GM21528 (cell line): Measurements from ENCODE around the gene POU6F2.

Experiments
- ATAC-seq: cut with Tn5 transposase; IDR thresholded peaks from one replicate; pipeline ENCODE4 v1.9.1; 2021; ENCODE audit warnings: mild to moderate bottlenecking, moderate library complexity; ENCODE audit not compliant: unreplicated experiment, low FRiP score

POU6F2 gene

DNA sequence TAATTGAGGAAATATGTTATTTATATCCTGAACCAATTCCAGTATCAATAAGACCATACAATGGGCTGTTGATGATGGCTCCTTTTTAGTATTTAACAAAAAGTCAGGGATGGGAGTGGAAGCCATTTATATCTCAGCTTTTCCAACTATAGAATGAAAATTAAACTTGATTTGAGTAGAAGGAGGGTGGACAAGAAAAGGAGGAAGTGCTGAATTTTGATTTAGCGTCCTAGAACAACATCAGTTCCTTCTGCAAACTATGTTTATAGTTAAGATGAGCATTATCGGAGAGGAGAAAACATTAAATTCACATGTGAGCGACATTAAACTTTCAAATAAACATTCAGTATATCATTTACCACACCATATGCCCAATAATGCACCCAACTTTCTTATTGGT lies 439.2 kb downstream of the POU6F2 start:
- ATAC-seq: no peak

DNA sequence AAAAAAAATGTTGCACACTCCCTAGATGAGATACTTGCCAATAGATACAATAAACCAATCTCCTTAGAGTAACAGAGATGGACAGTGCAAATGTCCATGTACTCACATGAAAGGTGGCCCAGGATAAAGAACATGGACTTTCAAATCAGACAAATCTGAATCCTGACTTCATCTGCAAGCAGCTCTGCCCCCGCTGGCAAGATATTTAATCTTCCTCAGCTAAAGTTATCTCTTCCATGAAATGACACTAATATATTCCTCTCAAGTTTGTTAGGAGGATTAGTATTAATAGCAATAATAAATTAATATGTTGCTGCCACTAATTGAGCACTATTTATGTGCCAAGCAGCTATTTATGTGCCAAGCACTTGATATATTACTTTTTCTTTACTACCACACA lies 439.9 kb downstream of the POU6F2 start:
- ATAC-seq: no peak

DNA sequence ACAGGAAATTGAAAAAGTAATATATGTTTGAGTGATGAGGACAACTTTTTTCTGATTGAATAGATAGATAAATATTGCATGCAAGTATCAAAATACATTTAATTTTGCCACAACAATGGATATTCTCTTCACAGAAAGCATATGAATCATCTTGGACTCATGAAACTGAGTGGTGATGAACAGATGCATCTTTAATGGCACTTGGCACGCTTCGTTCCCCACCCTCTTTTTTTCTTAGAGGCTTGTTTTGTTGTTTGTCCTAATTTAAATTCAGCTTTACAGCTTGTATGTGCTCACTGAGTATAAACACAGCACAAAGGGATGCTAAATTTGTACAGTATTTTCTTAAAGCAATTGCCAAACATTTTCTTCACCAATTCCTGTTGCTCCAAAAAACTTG lies 443.5 kb downstream of the POU6F2 start:
- ATAC-seq: no peak

DNA sequence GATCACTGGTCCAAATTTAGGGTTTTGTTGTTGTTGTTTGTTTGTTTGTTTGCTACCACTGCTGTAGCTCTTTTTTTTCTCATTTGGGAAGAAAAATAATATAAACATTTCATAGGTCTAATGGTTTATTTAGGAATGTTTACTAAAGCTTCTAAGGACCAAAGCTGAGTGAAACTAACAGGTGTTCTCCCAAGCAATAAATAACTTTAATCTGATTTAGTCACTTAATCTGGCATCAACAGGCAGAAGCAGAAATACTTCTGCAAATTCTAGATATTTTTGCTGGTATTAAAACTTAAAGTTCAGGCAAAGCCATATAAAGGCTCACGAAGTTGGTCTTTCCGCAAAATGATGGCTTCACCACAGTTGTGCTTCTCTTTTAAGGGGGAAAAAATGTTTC lies 444.0 kb downstream of the POU6F2 start:
- no peak for ATAC-seq

DNA sequence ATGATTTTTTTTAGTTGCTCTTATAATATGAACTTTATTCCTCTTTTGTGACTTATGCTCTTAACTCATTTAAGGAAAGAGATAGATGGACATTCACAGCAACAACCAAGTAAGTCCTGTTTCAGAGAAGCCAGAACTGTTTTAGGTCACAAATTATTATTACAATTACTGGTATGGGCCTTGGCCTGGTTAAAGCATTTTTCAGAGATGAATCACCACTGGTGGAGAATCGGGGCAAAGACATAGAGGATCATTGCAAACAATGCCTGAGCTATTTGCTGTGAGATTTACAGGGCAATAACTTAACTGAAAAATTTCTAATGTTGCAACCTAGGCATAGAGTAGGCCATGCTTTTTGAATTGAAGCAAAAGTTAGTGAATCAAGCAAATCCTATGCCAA lies 450.5 kb downstream of the POU6F2 start:
- ATAC-seq: no peak

DNA sequence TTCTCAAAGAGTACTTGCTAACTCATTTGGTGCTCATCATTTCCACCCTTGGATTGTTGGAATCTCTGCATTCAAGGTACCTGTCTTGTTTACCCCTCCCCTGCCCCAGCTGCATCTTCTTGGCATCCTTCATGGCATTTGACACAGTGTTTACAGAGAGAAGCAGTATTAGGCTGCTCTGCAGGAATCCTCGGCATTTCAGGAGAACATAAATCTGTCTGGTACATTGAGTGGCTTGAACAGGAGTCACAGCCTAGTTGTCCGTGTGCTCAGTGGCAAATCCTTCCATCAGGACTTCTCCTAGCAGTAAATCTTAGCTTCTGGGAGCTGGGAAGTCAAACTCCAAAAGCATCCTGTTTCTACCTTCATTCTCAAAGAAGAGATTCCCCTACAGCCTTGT lies 451.7 kb downstream of the POU6F2 start:
- ATAC-seq: no peak

DNA sequence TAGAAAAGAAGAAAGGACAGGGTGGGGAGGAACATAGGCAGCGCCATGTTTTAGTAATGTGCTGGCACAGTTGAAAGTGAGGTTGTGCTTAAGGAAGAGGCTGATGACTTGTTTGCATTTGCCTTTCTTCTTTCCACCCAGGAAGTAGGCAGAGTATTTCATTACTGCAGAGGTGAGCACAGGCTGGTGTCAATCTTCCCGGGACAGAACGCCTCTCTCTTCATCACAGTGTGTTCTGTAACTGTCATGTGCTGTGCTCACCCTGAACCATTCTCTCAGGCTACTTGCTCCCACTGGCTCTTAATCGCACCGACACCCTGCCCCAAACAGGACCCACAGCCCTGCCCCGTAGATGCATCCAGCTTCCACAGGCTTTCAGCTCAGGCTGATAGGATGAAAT lies 452.7 kb downstream of the POU6F2 start:
- ATAC-seq: no peak

DNA sequence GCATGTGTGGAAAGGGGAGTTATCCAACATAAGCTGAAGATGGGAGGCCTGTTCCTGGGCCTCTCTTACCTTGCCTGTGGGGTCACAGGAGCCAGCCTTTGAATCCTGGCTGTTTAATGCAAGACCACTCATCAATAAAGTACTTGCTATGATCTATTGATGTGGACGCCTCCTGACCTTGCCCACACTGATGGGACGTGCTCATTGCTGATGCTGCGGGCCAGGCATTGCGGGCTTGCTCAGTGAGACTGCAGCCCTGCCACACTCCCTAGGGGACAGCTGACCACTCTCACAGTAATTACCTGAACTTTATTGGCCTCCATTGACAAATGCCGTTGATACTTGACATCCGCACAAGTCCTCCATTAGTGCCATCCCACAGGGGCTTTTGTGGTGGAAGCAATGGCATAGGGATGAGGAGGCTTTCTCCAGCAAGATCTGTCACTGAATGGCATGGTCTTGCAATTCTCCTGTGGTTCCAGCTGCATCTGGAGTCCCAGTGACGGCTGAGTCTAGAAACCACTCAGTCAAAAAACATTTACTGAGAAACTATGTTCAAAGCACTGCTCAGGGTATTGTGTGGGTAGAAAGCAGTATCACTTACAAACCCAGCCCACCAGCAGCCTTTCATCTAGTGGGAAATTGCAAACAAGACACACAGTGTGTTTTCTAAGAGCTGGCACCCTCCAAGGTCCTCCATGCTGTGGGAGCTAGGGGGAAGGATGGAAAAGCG lies 453.4 kb downstream of the POU6F2 start:
- ATAC-seq: no peak

DNA sequence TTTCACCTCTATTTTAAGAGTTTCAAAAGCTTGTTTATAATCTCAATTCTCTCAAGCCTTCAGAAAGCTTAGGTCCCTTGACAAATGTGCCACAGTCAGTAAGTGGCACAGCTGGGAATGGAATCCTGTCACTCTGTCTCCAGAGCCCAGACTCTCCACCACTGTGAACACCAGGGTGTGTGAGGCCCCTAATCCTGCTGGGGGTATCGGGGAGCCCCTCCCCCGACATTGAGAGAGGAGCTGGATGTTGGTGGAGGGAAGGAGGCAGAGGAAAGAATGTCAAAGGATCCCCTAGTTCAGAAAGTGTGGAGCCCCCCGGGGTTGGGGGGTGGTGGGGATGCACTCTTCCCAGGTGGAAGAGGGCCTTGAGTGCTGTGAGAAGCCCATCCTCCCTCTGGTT lies 454.7 kb downstream of the POU6F2 start:
- ATAC-seq: no peak

DNA sequence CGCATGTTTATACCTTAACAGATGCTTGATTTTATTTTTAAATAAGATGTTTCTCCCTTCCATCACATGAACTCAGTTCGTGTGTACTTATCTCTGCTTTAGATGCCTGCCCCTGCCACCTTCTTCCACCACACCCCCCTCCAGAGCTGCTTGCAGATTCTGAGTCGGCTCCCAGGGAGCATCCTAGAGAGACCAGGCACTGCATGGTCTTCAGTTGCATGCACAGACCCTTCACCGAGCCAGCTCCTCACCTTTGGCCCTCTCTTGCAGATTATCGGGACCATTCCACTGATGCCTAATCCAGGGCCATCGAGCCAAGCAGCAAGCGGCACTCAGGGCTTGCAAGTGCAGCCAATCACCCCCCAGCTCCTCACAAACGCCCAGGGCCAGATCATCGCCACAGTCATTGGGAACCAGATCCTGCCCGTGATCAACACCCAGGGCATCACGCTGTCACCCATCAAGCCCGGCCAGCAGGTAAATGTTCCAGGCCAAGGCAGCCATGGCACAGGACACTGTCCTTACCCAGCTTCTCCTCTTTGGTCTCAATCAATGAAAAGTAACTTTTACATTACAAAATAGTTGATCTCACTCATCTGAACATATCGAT lies 455.2 kb downstream of the POU6F2 start:
- ATAC-seq: no peak

DNA sequence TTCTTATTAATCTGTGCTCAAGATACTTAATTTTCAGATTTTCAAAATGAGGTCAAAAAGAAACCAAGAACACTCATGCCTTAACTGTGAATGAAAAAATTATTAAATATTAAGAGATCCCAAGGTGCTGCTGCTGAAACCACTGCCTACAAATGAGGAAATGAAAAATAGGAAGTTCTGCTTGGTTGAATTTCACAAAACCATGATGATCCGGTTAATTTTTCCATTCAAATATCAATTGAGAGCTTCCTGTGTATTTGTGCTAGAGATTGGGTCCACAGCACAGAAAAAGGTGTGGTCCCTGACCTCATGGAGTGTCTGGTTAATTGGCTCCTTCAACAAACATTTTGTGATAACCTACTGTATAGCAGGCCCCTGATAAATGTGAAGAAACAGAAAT lies 455.8 kb downstream of the POU6F2 start:
- no peak for ATAC-seq

DNA sequence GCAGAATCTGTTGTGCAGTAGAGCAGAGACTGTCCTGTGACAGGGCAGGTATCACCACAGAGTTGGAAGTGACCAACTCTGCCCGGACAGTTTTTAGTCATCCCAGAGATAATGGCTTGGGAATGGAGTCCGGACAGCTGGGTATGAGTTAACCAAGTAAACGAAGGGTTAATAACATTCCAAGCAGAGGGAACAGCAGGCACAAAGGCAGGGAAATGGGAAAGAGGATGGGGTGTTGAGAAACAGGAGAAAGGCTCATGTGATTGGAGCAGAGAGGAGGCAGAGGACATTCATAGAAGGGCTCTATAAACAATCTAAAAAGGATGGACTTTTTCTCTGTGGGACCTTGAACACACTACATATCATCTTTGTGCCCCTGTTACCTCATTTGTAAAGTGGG lies 456.3 kb downstream of the POU6F2 start:
- ATAC-seq: no peak

DNA sequence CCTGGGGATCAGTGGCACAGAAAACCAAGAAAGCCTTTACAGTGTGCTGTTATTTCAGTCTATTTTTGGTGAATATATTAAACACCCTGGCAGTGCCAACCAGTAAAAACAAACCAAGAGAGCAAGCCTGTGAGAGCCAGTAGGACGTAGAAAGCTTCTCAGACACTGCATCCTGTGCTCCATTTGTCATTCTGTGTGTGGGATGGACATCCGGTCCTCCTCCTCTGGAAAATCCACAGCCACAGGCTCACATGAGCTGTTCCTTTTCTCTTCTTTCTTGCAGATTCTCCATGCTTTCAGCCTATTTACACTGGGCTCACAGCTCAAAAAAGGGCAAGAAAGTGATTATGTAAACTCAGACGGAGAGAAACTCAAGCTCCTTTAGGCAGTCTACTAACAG lies 468.8 kb downstream of the POU6F2 start:
- ATAC-seq: no peak

DNA sequence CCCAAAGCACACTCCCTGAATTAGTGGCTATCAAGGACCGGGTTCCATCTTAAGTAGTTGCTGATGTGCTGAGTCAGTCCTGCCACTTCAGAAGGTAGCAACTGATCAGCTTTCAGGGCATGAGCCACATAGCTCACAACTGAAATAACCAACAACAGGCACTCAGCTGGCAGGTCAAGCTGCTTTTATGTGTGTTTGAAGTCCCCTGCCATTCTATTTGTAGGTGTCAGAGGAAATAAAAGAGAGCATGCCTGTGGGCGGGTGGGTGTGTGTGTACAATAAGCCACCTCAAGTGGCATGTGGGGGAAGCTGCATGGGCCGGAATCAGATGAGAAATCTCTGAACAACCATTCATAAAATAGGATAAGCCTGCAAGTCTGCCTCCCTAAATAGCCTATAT lies 474.2 kb downstream of the POU6F2 start:
- no peak for ATAC-seq

DNA sequence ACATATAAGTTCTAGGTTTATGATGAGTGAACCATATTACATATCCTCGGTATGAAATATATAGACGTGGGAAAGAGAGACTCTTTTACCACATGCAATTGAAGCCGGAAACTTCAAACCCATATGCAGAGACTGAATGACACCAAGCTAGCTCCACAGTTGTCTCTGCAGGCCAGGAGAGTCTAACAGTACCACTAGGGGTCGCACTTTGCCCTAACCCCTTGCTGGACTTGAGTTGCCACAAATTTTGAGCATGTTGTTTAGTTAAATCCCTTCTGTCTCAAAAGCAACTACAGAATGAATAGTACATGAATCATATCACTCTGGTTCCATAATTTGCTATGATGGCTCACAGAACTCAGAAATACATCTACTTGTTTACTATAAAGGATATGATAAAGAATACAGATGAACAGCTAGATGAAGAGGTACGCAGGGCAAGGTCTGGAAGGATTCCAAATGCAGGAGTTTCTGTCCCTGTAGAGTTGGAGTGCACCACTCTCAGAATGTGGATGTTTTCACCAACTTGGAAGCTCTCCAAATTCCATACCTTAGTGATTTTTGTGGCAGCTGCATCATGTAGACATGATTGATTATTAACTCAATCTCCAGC lies 476.1 kb downstream of the POU6F2 start:
- peak; percentile 82 for ATAC-seq

DNA sequence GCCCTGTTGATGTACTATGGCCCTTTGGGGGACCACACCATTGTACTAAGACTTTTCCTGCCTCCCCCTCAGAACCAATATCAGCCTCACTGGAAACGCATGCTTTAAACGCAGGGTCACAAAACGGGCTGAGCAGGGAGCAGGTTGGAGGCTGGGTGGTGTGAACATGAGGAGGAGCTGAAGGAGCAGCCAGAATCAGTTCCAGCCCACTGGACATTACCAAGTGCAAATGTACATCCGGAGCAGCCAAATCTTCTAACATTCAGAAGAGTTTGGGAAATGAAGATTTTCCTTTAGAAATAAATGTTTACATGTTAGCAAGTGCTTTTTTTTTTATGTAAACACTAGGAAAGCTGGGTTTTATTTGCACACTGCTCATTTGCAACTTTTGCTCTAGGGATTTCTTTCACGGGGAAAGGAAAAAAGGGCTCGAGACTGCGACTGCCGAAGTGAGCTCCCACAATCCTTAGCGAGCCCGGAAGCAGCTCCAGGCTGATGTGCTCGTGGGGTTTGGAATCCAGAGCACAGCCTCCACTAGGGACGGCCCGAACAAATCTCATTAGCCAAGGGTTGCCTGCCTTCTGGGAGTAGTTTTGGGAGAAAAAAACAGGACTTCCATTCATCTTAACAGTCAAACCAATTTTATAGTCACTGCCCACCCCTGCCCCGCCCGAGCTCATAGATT lies 480.5 kb downstream of the POU6F2 start:
- no peak for ATAC-seq

DNA sequence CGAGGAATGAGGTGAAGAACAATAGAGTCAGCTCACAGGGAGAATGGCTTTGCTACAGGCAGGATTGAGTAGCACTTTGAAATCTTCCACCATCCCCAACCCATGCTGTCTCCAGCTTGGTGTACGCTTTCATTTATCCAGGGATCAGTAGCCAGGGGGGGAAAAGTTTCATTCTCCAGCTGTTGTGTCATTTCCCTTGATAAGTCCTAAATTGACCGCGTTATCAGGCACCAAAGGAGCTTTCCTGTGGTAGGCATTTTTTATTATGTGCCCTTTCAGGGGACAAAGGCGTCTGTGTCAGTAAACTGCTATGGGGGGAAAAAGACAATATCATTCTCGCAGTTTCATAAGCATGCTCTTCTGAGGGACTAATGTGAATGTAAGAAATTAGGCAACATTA lies 481.9 kb downstream of the POU6F2 start:
- no peak for ATAC-seq

DNA sequence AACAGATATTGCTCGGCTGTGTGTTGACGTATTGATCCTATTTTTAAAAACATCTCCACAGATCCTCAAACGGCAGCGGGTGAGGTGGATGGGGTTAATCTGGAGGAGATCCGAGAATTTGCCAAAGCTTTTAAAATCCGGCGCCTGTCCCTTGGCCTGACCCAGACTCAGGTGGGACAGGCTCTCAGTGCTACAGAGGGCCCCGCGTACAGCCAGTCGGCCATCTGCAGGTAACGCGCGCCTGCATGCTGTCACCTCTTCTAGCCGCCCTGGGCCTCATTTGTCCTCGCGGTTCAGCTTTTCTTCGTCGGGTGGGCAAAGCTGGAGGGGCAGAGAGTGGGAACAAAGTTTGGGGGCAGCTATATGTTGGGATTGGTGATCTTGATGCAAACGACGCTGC lies 482.8 kb downstream of the POU6F2 start:
- no peak for ATAC-seq

DNA sequence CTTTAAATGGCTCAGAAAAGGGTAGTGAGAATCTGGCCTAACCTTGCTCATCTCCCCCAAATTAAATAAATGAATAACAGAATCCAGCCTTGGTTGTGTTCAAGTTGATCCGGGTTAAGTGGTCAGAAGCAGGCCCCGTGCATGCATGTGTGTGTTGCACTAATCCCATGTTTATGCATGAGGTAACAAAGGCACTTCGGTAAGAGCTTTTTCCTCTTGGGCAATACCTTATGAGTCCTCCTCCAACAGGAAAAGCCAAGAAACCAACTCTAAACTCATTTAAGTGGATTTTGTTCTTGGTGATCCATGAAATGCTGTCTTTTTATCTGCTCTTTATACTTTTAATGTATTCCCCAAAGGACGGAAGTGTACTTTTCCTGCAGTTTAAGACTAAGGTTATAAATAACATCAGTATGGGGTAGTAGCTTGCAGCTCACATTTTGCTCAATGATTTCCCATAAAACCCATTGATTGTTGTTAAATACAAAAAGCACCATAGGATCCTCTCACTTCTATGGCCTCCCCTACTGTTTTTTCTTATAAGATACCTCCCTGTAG lies 483.6 kb downstream of the POU6F2 start:
- ATAC-seq: no peak

DNA sequence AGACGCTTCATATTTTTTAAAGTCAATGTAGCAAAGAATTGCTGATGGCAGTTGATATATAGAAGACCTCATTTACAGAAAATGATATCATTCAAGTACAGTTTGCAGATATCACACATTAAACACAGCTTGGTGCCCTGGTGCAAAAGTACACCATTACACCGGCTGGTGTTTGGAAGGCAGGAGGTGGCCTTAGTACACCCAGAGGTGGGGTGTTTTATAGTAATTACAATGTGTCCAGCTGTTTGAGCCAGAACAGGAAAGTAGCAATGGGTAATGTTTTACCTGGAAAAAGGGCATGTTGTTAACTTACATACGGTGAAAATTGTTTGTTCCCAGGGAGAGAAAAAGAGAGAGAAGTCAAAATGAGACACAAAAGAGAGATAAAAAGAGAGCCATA lies 485.5 kb downstream of the POU6F2 start:
- no peak for ATAC-seq

DNA sequence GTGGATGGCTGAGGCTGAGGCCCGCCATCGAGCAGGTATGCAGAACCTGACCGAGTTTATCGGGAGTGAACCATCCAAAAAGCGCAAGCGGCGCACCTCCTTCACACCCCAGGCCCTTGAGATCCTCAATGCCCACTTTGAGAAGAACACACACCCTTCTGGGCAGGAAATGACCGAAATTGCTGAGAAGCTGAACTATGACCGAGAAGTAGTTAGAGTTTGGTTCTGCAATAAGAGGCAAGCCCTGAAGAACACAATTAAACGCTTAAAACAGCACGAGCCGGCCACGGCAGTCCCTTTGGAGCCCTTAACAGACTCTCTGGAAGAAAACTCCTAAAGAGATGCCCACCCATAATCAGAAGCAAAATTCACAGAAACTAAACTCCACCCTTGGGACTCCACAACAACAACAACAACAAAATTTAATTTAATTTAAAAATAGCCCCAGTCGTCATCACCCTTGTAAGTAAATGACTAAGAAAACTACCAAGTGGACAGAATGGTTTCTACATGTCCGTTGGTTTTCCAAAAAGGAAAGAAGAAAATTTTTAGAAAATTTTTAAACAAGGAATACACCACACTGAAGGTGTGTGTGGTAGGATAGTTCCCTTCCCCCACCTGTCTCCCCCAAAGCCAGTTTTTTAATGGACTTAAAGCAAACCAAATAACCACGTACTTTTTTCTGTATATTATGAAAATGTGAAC lies 486.8 kb downstream of the POU6F2 start:
- ATAC-seq: no peak
